NCI-H2081 (cell line): Measurements from ENCODE around the gene PREP.
"Not testable (repeated sequence)": the region's sequence is repeated elsewhere in the genome, so short reads cannot be mapped to it uniquely, and the experiment has no call there.

ENCODE experiments used
- DNase-seq, 2 experiments: peaks; one replicate each; lab custom pipeline; 2025; lab: John Stamatoyannopoulos, UW

PREP gene

DNA sequence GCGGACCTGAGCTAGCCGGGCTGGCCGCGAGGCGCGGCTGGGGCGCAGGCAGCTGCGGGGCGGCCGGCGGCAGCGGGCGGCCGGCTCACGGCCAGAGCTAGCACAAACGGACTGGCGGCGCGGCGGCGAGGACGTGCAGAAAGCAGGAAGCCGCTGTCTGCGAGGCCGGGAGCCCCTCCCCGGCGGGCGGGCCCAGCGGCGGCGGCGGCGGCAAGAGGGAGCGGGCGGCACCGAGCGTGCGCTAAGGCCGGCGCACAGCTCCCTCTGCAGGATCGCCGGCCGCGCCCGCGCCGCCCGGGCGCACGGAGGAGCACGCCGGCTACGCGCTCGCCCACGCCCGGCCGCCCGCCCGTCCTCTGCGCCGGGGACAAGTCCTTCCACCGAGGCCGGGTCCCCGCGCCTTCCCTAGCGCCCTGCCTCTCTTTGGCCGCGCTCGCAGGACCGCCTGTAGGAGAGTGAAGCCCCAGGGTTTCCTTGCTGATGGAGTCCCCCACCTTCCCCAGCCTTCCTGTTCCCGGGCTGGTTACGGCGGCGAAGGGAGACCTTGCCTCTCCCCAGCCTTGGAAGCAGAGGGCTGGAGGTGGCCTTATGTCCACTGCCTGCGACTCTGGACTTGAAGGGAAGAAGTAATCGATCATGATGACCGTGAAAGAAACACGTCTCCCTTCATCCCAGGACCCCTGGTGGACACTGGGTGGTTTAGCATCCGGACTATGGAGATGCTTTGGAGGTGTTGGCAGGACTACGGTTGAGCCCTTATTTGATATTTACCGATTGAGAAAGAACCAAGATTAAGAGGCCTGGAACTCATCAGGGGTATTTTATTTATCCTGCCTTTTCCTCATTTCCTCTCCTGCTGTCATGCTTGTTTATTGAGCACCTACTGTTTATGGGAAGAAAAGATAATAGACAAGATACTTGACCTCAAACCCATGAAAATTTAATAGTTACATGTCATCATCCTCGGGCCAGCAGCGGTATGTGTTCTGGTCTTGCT lies at the start of gene PREP:
TSS of gene PREP (minus strand) at position 144 of the 997 bp plus-strand sequence. CDS start 191 bp downstream, outside the sequence.
- peak; percentile 77 to 80 for DNase-seq

DNA sequence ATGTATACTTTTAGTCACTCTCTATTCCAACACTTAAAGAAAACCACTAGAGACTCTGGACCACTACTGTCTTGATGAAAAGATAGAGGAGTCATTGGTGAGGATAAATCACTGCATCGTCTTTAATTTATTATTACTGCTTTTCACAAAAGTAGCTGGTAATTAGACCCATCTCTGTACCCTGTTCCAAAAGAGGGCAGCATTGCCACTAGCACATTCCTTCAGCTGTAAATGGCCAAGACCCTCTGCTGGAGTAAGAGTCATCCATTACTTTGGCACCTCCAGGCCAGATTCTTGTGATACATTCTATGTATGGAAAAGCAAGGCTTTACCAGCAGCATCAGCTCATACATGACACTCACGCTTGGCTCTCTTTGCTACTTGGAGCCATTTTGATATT lies 49.5 kb upstream of the PREP start:
- no peak for DNase-seq

DNA sequence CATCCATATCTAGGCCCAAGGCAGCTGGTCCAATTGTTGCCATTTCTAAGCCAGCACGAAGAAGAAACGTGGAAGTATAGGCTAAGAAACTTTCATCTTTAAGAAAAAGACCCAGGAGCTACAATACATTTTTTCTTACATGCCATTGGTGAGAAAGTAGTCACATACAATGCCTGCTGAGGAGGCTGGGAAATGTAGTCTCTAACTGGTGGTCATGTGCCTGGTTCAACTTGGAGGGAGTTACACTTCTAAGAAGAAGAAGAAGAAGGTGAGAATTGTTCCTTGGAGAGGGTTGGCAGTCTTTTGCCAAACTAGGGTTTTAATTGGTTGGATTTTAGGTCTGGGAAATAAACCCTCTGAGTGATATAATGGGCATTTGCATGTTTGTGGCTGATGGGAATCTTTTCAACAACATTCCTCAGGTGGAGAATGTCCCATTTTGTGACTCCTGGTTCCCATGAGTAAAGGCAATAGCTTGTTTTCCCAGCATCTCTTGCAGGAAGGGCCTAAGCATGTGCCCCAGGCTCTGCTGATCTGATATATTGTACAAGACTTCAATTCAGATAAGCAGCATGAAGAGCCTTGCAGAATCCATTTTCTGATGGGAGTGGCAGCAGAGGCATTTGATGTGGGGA lies 47.0 kb upstream of the PREP start:
- DNase-seq: no peak

DNA sequence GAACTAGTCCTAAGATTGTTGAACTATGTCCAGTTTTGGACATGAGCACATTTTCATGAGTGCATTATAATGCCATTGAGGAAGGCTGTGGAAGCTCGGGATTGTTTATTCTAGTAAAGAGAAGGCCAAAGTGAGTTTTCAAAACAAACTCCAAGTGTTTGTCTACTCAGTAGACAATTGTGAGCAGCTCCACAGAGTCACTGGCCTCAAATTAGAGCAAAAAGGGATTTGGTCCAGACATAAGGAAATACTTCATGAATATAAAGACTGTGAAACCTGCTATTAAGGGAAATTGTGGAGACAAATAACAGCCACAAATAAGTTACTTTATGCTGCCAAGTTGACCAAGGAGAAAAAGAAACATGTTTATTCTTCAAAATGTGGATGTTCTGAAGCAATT lies 42.6 kb upstream of the PREP start:
- DNase-seq: no peak

DNA sequence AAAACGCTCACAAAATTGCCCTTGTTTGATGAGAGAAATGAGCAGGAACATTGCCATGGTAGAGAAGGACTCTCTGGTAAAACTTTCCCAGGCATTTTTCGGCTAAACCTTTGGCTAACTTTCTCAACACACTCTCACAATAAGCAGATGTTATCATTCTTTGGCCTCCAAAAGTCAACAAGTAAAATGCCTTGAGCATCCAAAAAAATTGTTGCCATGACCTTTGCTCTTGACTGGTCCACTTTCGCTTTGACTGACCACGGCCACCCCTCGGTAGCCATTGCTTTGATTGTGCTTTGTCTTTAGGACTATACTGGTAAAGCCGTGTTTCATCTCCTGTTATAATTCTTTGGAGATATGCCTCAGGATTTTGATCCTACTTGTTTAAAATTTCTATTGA lies 41.1 kb upstream of the PREP start:
- DNase-seq: no peak

DNA sequence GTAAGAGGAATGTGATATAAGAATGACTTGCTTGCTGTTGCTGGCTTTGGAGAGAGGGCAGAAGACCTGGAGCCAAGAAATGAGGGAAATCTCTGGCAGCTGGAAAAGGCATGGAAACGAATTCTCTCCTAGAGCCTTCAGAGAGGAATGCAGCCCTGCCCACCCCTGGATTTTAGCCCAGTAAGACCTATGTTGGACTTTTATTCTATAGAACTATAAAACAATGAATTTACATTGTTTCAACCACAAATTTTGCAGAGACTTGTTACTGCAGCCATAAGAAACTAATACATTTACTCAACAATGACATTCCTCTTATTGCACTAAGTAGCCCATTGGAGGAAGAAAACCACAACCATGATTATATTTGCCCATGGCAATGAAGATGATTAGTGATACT lies 39.5 kb upstream of the PREP start:
- no peak for DNase-seq

DNA sequence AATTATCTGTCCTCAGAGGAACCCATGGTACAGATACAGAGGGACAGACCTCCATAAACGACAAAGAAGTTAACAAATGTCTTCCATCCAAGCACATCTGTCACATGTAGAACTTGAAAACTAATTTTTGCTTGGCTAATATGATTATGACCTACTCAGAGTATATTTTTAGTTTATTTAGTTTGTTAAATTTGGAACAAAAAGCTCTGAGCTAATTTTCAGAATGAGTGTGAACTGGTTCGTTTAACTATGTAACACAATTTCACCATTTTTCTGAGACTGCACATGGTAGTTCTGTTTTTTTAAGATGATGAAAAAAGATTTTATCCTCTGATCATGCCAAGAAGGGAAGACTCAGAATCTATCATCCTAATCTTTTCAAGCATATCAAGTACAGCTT lies 34.4 kb upstream of the PREP start:
- no peak for DNase-seq

DNA sequence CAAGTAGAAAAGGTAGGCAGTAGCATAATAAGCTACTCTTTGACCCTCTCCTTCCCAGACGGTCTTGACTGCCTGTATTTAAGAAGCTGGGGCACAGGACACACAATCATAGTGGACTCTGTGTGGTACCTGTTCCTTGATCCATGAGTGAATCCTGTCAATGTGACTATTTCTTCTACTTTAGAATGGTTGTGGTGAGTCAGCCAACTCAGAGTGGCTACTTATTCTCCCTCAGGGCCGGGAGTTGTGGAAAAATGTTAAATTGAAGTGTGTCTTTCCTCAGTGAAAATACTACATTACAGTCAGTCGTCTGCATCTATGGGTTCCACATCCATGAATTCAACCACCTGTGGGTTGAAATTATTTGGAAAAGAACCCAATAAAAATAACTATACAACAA lies 30.8 kb upstream of the PREP start:
- no peak for DNase-seq

DNA sequence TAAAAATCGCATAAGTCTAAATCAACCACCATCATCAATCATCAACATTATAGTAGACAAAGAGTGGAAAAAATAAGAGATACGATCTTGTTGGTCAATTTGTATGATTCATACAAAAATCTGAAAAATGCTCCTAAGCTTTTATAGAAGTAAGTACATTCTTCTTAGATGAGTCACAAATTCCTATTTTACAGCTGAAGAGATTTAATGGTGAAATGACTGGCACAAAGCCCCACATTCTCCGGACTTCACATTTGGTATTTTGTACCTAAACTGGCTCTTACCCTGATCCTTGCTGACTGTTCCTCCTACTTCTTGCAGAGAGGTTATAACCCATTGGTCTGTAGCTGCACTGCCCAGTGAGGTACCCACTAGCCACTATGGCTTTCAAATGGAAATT lies 29.9 kb upstream of the PREP start:
- no peak for DNase-seq

DNA sequence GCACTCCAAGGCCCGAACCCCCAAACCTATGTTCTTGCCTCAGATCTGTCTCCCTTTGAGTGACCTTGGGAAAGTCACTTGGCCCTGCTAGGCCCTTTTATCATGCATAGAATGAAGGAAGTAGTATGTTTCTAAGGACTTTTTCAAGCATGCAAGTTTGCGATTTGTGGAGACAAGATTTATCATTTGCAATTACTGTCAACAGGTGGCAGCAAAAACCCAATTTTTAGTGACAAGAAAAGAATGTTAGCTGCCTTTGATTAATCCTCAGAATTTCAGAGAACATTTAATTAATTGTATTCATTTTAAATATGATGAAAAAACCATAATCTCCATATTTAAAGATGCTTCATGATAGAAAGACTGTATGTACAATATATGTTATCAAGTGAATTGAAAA lies 28.3 kb upstream of the PREP start:
- DNase-seq: peak; percentile 13 to 17

DNA sequence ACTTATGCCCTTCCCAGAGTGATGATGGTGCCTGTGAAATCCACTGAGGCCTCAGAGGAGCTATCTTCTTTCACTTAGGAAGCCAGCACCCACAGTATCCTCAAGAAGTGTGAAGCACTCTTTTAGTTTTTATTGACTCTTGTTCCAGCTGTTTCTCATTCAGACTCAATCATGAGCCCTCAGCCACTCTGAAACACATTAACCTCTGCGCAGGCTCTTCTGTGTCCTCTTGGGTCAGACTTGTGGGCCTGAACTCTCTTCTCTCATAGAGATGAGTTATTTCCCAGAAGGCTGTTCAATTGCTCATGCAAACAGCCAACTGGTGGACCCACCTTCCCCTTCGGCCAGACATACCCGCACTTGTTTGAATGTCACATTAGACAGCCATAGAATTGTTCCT lies 27.8 kb upstream of the PREP start:
- no peak for DNase-seq

DNA sequence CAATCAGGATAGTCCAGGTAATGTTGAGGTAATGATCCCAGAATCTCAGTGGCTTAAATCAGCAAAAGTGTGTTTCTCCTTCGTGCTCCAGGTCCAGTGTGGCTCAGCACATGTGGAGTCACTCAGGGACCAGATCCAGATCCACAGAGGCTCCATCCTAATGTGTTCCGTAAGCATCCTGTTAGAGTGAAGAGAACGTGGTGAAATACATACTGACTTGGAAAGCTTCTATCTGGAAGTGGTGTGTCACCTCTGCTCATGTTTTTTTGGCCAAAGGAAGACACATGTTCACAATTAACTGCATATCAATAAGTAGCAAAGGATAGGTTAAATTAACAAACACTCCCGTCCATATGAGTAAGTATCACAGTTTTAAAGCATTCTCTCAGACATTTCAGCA lies 26.8 kb upstream of the PREP start:
- DNase-seq: no peak

DNA sequence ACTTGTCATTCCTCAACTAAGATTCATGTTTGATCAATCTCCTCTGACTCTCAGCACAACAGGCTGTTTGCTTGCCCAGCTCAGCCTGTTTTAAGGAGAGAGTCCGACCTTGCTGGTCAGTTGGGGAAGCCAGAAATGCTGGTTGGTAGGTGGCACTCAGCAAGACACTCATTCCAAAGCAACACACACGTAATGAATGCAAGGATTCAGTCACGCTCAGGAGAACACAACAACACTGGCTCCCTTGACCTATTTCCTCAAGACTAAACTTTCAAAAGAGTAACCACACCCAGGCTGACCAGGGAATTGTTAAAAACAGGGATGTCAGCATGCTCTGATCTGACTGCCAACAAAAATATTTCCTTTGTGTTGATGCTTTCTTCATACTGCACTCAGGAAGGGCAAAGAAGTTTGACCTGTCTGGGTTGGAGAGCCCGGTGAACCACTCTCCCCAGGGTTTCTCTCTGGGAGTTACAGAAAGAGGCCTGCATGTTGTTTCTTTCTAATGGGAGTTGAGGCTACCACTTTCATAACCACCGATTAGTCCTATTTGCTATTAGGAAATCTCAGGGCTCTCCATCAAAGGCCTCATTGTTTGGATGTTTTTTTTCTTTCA lies 25.6 kb upstream of the PREP start:
- no peak for DNase-seq

DNA sequence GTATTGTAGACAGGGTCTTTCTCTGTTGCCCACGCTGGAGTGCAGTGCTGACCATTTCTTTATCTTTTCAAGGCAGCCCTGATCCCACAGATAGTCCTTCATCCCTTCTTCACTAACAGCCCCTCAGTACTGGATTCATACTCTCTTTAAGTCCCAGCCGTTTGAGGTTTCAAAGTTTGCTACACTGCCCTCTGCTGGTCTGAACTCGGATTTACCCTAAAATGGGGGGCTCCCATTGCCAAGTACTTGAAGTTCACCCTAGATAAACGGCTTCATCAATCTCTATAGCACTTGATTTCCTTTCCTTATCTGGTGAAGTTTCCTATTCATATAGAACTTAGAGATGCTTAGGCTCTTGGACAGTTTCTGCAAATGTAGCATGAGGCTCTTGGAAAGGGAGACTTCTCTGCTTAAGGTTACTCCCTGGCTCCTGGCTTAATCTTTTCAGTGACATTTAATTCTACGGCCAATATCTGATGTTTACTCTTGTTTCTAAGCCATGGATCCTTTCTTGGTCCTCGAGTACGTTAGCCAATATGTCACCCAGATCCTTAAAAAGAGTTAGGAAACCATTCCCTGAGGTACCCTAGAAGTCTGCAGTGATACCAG lies 21.4 kb upstream of the PREP start:
- peak; percentile 21 to 41 for DNase-seq

DNA sequence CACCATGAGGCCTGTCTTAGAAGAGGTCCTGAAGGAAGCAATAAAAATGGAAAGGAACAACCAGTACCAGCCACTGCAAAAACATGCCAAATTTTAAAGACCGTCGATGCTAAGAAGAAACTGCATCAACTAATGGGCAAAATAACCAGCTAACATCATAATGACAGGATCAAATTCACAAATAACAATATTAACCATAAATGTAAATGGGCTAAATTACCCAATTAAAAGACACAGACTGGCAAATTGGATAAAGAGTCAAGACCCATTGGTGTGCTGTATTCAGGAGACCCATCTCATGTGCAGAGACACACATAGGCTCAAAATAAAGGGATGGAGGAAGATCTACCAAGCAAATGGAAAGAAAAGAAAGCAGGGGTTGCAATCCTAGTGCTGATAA lies 14.1 kb upstream of the PREP start:
- not testable (repeated sequence) for DNase-seq

DNA sequence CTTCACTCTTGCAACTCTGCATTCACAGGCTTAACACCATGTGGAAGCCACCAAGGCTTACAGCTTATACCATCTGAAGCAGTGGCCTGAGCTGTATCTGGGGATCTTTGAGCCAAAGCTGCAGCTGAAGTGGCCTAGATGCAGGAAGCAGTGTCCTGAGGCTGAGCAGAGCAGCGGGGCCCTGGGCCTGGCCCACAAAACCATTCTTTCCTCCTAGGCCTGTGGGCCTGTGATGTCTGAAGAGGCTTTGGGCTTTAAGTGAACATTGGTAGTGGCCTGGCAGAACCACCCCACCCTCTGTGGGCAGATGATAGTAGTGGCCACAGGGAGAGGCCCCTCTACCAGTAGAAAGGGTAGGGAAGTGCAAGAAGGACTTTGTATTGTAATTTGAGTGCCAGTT lies 6.9 kb upstream of the PREP start:
- no peak for DNase-seq

DNA sequence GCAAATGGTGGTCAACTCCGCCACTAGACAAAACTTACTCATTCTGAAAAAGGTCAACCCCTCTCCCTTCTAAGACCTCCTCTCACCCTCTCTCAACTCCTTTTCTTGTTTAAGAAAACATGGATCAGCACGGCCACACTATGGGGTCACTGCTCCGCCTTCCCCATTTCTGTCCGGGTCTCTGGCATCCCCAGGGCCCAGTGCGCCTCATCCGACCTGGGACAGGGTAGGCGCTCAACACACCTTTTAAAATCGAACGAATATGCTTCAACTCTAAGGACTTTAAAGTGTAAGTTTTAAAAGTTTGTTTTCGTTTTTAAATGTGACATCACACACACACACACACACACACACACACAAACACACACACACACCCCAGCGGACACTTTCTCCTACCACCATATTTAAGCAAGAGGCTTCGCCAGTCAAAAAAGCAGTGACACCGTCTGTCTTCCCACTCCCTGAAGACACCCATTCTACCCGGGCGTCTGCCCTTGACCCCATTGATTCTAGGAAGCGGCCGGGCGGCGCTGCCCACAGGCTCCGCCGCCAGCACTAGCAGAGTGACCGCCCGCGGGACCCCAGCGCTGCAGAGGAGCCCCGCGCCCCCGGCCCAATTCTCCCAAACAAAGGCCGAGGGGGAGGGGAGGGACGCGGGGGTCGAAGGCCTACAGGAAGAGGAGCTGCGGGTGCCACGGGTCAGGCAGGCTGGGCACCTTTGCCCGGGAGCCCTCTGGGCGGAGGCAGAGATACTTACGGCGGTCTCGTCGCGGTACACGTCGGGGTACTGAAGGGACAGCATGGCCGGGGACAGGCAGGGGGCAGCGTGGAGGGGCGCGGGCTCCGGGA lies 568 bp downstream of the PREP start:
- DNase-seq: peak in 1 of 2 experiments; percentile 19

DNA sequence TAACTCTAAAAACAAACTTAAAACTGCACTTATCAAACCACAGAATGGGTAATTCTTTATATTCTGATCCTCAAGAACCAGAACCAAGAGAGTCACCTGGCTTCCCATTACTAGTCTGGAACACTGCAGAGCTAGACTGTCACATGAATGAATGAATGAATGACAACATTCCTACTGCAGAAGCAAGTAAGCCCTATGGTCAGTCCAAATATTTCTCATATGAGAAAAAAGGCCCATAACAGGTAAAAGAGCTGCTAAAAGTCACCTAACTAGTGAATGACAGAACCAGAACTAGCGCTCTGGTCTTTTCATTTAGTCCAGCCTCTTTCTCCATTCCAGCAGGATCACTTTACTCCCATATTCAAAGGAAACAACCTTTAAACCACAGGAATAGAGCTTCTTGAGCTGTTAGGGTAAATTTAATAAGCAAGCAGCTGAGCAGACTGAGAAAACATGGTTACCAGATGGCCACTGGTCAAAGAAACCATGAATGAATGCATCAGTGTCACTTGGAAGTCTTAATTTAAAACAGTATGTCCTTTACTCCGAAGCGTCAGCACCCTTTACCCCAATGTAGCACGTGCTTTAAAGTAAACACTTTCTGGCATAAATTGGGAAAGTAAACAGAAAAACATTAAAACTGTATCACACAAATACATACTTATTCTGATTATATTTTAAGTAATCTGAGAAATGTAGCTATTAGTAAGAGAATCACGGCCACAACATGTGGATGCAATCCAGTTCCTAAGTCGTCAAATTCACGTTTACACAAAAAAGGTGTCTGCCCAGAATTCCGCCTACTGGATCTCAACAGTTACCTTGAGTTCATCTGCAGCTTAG lies 1.4 kb downstream of the PREP start:
- DNase-seq: no peak

DNA sequence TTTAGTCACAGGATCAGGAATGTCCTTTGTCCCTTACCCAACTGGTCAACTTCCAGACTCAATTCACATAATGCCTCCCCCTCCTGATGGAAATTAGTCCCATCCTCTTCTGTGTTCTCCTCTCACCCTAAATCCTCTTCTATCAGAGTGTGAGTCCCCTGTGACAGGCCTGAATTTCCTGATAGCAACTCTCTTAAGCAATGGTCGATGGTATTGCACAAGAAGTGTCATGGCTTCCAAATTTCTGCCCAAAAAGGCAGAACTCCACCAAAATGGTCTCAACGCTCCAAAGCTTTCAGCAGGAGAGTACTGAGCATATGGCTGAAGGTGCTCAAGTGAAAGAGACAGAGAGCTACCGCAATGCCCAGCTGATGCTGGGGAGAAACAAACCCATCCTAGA lies 2.4 kb downstream of the PREP start:
- no peak for DNase-seq

DNA sequence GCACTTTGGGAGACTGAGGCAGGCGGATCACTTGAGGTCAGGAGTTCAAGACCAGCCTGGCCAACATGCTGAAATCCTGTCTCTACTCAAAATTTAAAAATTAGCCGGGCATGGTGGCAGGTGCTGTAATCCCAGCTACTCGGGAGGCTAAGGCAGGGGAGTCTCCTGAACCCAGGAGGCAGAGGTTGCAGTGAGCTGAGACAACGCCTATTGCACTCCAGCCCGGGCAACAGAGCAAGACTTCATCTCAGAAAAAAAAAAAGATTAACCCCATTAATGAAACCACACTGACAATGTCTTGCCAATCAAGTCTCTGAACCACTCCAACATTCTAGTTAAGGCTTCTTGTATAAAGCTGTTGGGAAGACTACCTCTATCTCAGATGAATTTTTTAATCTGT lies 4.0 kb downstream of the PREP start:
- DNase-seq: no peak

DNA sequence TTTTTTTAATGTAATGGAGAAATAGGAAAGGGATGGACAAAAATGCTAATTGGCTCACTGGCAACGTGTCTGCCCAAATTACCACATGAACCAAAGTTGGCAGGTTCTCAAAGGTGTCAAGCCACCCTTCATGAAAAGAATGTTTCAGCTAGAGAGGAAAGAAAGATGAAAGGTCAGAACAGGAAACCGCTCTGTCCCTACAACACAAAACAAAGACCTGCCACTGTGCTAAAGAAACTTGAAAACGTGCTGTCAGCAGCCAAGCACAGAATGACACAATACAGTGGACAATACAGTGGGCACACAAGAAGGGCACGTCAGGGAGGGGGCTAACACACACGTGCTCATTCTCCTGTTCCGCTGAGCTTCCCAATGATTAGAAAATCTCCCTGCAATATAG lies 4.9 kb downstream of the PREP start:
- peak; percentile 1 to 22 for DNase-seq
